Stimulated activated naive CD8-positive, alpha-beta T cell treated with anti-CD3 and anti-CD28 coated beads, Interleukin-15, Interleukin-2, amounts not matched to agents 100 U/mL and 50 U/mL, for 24 hours (primary cell): ENCODE results near the gene IL15RA.

Source experiments
- ATAC-seq: fragments of 150-1000 bp; cut with Tn5 transposase; one replicate; pipeline ENCODE4 v1.10.0; 2021
- DNase-seq: peaks from one replicate; pipeline ENCODE4 v3.0.0; 2021

The IL15RA gene, protein sequence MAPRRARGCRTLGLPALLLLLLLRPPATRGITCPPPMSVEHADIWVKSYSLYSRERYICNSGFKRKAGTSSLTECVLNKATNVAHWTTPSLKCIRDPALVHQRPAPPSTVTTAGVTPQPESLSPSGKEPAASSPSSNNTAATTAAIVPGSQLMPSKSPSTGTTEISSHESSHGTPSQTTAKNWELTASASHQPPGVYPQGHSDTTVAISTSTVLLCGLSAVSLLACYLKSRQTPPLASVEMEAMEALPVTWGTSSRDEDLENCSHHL

GRCh38 chr10:5977471-5978229, at the start of gene IL15RA:
Gene IL15RA, minus strand, starts transcription at chr10:5977543. Its CDS starts 51 bp downstream, at chr10:5977492.
- DNase-seq (peak; percentile 92), ATAC-seq (peak; percentile 79)

DNA sequence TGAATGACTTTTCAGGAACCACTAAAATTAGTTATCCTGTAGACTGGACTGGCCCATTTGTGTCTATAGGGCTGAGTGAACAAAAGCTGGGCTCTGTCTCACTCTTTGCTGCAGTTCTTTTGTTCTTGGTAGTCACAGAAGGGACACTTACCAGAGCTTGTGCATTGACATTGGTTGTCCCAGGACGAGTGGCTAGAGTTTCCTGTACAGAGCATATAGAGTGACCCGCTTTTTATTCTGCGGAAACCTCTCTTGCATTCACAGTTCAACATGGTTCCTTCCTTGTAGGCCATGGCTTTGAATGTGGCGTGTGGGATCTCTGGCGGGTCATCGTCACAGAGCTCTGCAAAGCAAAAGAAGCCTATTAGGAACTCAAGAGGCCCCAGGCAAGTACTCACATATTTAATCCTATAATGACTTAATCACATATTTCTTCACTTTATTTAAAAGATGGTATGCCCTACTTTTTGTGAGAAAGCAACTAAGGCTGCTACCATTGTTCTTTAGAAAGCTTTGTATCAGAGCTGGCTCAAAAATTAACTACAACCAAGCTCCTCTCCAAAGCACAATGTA, 48.4 kb upstream of the IL15RA start:
- no peak for ATAC-seq
- DNase-seq: no peak

- ATAC-seq (no peak), DNase-seq (no peak)
These were observed 47.0 kb upstream of the IL15RA start for GRCh38 chr10:6024334-6024682.

DNA sequence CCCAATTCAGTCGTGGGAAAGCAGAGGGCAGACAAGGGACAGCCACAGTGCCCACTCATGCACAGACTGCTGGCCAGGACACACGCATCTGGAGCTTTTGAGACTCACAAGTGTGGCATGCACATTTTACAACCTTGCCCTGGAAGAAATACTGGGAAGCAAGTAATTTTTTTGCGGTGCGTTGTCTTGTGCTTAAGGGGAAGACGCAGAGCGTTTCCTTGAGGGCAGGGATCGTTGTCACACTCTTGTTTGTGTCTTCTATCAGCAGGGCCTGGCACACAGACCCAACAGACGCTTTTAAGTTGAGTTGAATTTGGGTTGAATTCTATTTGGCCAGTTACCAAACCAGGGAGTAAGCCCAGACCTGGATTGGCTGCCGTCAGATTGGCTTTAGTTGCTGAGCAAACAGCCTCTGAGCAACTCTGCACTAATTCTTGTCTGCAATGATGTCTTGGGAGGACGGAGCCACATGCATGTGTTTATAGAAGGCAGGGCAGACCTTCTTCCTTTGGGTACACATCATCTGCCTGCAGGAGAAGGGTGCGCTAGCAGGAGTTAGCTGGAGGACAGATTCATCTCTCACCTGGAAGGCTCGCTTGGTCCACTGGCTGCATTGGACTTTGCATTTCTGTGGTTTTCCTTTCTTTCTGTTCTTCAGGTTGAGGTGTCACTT, 46.5 kb upstream of the IL15RA start:
- DNase-seq: no peak
- ATAC-seq: no peak

DNA sequence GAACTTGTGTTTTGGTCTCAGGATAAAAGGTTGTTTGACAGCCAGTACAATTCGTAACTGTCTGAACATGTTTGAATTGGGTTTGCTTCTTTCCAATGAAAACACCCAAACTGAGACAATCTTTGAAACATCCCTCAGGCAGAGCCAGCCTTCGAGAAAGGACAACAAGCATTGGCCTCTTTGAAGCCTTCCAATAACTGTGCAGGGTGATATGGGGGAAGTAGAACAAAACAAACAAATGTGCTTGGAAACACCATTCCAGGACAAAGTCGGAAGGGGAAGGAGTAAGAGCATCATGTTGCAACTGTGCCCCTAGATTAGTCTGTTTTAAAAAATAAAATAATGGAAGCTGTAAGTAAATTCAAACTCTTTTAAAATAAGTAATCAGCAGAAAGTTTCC, 45.3 kb upstream of the IL15RA start:
- ATAC-seq (no peak), DNase-seq (no peak)

DNA sequence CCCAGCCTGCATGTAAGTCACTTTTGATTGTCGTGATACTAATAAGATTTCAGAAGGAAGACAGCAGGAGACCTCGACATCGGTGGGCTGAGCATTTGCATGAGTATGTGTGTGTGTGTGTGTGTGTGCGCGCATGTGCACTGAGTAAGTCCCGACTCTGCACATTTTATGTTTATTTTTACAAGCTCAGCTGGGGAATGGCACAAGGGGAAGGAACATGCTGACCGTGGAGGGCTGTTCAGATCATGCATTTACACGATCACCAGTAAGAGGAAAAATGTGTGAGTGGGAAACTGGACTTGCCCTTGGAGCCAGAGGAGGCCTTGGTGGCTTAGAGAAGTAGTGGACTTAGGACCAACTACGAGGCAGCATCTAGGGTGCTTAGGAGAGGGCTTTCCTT, 43.5 kb upstream of the IL15RA start:
- DNase-seq: no peak

DNA sequence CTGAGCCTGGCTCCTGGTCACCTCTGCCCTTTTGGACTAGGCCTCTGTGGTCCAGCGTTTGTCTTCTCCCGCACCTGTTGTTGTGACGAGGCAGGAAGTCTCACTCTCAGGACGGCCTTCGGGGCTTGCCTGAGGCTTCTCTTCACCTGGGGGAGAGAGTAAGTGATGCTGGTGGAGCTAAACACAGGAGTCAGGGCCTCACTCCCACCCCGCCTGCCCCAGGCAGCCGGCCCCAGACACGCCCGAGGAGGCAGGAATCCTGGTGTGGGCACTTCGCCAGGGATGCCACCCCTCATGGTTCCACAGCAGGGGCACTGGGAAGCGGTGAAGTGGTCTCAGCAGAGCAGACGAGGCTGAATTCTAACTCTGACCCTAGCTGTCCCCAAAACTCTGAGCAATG, 42.5 kb upstream of the IL15RA start:
- DNase-seq: no peak
- no peak for ATAC-seq

More for the DNA sequence above, 43.5 kb upstream of the IL15RA start:
- ATAC-seq: no peak

DNA sequence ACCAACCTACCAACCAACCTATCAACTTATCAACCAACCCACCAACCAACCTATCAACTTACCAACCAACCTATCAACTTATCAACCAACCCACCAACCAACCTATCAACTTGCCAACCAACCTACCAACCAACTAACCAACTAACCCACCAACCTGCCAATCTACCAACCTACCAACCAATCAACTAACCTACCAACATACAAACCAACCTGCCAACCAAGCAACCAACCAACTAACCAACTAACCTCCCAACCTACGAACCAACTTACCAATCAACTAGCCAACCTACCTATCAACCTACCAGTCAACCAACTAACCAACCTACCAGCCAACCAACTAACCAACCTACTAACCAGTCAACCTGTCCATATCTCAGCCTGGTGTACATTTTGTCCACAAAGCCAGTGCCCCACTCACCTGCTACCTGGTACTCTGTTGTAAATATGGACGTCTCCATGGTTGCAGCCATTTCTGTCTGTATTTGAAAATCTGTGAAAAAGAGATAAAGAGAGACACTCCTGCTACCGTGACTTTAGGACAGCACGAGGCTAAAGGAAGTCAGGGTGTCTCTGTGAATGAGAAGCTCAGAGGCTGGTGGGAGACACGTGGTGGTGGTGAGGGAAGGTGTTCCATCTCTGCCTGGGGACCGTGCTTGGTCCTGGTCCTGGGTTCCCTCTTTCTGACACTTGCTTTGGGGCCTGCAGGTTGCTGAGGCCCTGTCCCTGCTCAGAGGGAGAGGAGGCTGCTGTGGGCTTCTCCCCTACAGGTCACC, 41.9 kb upstream of the IL15RA start:
- ATAC-seq: no peak
- no peak for DNase-seq

DNA sequence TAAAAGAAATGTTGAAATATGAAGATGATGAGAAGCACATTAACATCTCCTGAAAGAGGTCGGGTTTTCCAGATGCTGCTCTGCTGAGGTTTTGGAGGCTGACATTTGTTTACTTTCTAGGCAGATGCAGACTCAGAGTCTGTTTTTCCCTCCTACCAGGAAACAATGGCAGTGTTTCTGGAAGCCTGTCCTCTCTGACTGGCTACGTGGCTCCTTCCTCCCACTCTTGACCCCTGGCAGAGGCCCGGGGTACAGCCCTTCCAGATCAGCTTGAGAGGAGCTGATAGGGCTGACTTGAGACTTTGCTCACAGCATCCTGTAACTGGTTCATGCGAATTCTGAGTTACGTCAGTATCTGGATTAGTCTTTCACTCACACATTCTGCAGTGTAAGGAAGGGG, 41.1 kb upstream of the IL15RA start:
- DNase-seq: no peak
- ATAC-seq: no peak

GRCh38 chr10:6017781-6018354, 40.5 kb upstream of the IL15RA start:
- ATAC-seq: no peak
- no peak for DNase-seq

DNA sequence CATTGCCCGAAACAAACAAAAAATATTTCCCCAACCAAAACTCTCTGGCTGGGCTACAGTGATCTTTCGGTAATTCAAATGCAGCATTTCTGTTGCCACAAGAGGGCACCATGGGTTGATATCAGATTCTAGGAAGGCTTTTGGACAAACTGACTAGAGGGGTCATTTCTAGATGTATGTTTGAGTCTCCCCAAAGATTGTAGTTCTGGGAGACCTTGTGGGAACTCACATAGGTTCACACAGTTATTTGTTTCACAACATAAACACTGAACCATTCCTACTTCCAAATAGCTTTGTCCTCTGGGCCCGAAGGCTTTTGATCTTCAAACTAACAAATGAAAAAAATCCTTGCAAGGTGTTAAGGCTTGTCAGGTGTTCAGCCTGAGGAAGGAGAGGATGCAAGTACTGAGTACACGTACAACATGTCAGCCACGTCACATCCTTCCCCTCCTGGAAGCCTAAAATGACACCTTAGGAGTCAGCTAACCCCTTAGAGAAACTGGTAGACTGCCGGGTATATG, 37.0 kb upstream of the IL15RA start:
- ATAC-seq (peak; percentile 57), DNase-seq (peak; percentile 55)

GRCh38 chr10:6013413-6014192, 36.3 kb upstream of the IL15RA start:
- DNase-seq (no peak), ATAC-seq (no peak)

GRCh38 chr10:6012121-6012905, 35.0 kb upstream of the IL15RA start:
- DNase-seq (no peak), ATAC-seq (no peak)

- no peak for ATAC-seq
- no peak for DNase-seq
These were observed 34.2 kb upstream of the IL15RA start for GRCh38 chr10:6011558-6011957.

- no peak for DNase-seq
- ATAC-seq: no peak
These were observed 33.2 kb upstream of the IL15RA start for GRCh38 chr10:6010569-6010968.

DNA sequence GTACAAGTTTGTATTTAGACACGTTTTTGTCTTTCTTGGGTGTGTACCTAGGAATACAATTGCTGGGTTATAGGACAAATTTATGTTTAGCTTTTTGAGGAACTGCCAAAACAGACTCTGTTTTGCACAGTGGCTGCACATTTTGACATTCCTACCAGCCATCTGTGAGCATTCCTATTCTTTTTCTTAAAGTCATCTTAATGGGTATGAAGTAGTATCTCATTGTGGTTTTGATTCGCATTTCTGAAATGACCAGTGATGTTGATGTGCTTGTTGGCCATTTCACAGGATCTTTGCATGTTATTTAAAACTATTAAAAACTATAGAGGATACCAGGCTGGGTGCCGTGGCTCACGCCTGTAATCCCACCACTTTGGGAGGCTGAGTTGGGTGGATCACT, 32.6 kb upstream of the IL15RA start:
- no peak for ATAC-seq
- DNase-seq: no peak

GRCh38 chr10:6009150-6009549, 31.8 kb upstream of the IL15RA start:
- ATAC-seq (peak; percentile 24), DNase-seq (no peak)

GRCh38 chr10:6008497-6009142, 31.3 kb upstream of the IL15RA start:
- DNase-seq (no peak), ATAC-seq (no peak)

DNA sequence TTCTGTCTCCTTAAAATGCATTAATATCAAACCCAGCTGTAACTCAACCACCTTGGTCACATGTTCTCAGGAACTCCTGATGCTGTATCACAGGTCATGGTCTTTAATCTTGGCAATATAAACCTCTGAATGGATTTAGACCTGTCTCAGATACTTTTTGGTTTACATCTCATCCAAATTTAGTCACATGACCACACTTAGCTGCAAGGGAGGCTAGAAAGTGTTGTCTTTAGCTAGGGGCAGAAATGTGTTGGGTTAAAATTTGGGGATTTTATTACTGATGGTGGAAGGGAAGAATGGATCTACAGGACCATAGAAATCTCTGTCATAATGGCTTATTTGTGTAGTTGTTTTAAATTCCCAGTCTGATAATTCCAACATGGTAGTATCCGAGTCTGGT, 29.6 kb upstream of the IL15RA start:
- ATAC-seq: no peak

More for the DNA sequence above, 29.6 kb upstream of the IL15RA start:
- DNase-seq: no peak
